GM18867 (cell line): ENCODE measurements around the gene HIRIP3.
A peak's percentile ranks its signal among the peaks of the same experiment; 100 is the strongest.
"Not testable (repeated sequence)": the region's sequence is repeated elsewhere in the genome, so short reads cannot be mapped to it uniquely, and the experiment has no call there.

ENCODE experiments used
- ATAC-seq: cut with Tn5 transposase; IDR thresholded peaks from one replicate; pipeline ENCODE4 v1.9.1; 2021; ENCODE audit warnings: mild to moderate bottlenecking, moderate library complexity; ENCODE audit not compliant: unreplicated experiment

Gene HIRIP3

GRCh38 chr16:29995324-29995910 is at the start of gene HIRIP3:
HIRIP3 (minus strand) TSS chr16:29995617; CDS start chr16:29995605, 12 bp downstream.
- ATAC-seq: peak; percentile 52

DNA sequence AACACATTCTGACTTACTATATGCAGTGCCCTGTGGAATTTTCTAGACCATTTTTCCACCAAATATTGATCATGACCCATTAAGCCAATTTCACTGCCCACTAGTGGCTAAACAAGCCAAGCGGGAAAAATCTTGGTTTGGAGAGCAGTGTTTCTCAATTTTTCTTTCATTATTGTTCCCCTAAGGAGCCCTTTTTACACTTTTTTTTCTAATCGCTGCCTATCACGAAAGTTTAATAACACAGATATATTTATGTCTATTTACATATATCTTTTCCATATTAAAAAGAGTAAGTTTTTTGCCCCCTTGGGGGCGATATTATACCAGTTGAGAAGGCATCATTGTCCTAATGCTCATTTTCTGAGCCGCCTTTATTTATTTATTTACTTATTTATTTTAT is 46.4 kb upstream of the HIRIP3 start:
- no peak for ATAC-seq

DNA sequence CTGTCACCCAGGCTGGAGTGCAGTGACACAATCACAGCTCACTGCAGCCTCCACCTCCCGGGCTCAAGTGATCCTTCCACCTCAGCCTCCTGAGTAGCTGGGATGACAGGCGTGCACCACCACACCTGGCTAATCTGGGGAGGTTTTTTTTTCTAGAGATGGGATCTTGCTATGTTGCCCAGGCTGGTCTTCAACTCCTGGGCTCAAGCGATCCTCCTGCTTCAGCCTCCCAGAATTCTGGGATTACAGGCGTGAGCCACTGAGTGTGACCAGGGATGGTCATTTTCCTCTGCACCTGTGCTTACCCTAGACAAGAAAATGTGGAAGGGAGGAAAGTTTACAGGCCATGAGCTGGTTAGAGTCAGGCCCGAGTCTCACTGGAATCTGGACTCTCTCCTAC is 45.3 kb upstream of the HIRIP3 start:
- not testable (repeated sequence) for ATAC-seq

DNA sequence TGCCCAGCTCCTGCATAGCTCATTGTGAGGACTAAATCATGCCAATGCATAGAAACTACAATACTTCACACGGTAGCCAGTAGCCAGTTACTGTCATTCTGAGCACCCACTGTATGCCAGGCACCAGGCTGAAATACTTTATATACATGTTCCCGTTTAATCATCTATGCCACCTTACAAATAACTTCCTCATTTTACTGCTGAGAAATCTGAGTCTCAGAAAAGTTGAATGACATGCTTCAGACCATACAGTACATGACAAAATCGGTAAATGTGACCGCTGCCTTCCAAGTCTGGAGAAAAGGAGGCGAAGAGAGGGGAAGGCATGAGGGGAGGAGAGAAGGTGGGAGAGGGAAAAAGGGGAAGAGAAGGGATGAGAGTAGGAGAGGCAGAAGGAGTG is 44.8 kb upstream of the HIRIP3 start:
- no peak for ATAC-seq

DNA sequence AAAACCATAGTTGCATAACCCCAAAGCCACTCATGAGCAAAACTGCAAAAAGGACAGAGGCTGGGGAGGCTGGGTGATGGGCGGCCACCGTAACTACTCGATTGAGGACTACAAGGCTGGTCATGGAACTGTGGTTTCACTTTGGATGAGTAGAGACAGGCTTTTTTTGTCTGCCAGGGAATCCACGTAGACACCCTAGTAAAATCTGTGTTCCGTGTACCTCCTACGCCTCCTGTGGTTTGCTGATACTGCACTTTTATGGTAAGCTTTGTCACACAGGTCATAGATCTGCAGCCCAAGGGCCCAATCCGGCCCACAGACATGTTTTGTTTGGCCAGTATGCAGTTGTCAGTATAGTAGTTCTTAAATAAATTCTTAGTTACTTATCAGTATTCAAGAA is 37.9 kb upstream of the HIRIP3 start:
- ATAC-seq: no peak

- no peak for ATAC-seq
Observed at GRCh38 chr16:30032083-30032819, 36.8 kb upstream of the HIRIP3 start.

DNA sequence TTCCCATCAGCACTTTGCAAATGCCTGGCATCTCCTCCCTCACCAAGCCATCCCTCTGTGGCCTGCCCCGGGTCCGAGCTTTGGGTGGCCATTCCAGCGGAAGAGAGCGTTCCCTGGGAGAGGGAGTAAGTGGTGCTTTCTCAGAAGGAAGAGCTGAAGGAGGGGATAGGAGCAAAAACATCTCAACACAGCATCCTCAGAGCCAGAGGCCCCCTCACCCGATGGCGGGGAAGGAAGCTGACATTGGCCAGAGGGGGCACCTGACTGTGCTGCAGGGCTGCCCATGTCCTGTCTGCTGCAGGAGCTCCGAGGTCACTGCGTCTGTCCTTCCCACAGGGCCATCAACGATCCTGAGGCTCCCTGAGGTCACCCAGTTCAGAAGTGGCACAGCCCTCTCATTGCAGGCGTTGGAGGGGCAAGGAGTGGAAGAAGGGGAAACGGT is 36.1 kb upstream of the HIRIP3 start:
- no peak for ATAC-seq

- ATAC-seq: no peak
Observed at GRCh38 chr16:30030841-30031413, 35.5 kb upstream of the HIRIP3 start, which contains the start of gene TLCD3B. TLCD3B (minus strand) TSS chr16:30031271; CDS start chr16:30030527, 744 bp downstream.

DNA sequence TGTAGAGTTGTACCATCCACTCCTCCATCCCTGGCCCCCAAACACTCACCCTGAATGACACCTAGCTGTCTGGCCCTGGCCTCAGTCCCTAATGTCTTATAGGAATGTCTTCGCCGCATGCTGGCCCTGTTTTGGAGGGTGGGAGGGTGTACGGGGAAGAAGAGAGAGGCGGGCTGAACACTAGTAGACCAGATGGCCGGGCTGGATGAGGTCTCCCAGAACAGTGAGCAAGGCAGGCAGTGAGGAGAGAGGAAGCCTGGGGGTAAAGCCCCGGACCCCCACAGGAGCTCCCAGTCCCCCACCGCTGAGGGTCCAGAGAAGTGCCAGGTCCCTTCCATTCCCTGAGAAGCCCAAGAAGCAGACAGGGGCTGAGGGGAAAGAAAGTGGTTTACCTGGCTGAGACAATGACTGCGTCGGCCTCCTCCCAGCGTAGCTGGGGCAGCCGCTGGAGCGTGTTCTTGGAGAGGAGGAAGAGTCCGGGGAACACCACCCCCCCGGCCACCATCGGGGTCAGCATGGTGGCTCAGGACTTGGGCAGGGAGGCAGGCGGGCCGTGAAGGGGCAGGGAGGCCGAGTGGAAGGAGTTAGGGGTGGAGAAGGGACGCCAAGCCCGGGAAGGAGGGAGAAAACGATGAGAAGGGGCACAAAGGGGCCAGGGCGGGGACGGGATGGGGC is 34.7 kb upstream of the HIRIP3 start:
- ATAC-seq: no peak

DNA sequence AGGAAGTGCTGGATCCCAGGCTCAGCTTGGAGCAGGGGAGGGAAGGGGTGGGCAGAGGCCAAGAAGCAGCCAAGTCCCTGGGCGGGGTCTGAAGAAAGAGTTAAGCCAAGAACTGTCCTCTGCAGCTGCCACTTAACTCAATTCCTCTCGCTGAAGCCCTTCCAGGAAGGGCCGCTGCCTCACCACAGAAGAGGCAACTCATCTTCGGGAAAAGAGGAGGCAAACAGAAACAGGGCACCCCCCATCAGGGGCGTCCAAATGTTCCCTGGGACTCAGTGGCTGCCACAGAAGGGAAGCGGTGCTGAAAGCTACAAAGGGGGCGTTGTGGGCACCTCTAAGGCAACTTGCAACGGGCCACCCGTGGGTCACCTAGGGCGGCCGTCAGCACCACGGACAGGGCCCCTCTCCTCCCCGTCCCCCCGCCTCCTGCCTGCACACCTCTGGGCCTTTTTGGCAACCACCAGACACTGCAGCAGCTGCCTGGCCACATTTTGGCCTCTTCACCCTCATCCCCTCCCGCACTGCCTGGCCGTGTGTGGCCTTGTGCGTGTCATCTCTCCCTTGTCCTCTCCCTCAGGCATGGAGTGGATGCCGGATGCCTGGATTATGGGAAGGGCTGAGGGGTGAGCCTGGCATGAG is 33.1 kb upstream of the HIRIP3 start:
- no peak for ATAC-seq

- no peak for ATAC-seq
Observed at GRCh38 chr16:30027588-30028437, 32.4 kb upstream of the HIRIP3 start.

DNA sequence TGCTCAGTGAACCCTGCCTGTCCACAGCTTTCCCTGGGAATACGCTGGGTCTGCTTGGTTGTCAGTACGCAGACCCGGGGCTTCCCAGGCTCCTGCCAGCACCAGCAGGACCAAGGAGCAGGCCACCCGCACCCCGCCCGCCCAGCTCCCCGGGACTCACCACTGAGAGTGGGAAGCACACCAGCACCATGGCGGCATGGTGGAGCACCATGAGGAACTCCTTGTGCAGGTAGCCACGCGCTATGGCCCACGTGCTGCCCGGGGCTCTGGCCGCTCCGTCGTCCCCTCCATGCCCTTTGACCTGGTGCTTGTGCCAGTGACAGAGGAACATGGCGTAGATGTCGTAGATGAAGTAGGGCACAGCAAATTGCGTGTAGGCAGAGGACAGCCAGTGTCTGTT is 31.0 kb upstream of the HIRIP3 start:
- no peak for ATAC-seq

DNA sequence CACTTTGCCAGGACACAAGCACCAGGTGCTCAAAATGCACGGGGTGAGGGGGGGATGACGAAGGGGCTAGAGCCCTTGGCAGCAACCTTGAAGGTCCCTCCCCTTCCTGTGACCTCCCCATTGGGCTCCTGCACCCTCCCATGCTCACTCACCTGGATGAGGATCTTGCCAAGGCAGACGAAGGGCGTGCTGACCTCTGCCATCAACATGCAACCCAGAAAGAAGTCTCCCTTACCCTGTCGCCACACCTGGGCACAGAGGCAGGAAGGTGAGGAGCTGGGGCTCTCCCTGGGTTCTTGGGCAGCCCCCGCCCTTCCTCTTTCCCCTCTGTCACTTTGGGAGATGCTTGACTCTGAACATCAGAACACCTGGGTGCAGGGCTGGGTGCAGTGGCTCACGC is 30.2 kb upstream of the HIRIP3 start:
- ATAC-seq: no peak

GRCh38 chr16:30025156-30025555 is 29.7 kb upstream of the HIRIP3 start:
- ATAC-seq: no peak

DNA sequence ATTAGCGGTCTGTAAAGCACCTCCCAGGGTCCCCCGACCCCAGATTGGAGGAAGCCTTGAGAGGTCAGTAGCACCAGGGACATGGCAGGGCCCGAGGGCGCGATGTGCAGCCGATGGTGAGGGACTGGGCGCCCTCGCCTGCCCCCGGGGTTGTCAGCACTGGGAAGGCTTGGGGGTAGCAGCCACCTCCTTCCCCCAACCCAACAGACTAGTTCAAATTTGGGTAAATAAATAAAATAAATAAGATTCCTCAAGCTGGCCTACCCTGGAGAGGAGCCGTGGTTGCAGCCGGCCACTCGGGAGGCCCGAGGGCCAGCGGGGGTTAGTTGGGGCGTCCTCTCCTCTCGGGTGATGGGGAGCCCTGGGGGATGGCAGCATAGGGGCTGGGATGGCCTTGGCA is 29.0 kb upstream of the HIRIP3 start:
- ATAC-seq: no peak

DNA sequence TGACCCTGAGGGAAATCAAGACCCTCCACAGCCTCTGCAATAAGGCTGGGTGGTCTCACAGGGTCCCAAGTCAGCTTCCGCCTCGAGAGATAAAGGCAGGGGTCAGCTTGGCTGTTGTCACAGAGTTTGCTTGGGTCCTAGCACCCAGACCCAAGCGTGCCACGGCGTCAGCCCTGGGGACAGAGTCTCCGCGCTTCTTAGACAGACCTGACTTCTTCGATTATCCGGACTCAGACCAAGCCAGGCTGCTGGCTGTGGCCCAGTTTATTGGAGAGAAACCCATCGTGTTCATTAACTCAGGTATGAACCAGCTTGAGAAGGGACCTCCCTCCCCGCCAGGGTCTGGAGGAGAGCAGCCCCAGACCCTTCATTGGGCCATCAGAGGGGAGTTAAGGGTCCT is 28.2 kb upstream of the HIRIP3 start:
- no peak for ATAC-seq

GRCh38 chr16:30022887-30023286 is 27.5 kb upstream of the HIRIP3 start, which contains the start of gene C16orf92:
C16orf92 (plus strand) TSS chr16:30023198; CDS start chr16:30023341, 143 bp downstream.
- no peak for ATAC-seq

- ATAC-seq: no peak
Observed at GRCh38 chr16:30018731-30019158, 23.3 kb upstream of the HIRIP3 start.

GRCh38 chr16:30017937-30018336 is 22.5 kb upstream of the HIRIP3 start:
- ATAC-seq: not testable (repeated sequence)

DNA sequence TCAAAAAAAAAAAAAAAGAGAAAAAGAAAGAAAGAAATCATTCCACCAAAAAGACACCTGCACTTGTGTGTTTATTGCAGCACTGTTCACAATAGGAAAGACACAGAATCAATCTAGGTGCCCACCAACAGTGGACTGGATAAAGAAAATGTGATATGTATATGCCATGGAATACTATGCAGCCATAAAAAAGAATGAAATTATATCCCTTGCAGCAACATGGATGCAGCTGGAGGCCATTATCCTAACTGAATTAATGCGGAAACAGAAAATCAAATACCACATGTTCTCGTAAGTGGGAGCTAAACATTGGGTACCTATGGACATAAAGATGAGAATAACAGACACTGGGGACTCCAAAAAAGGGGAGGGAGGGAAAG is 21.9 kb upstream of the HIRIP3 start:
- ATAC-seq: no peak
